HCT116 (cell line): ENCODE results near the gene OR11H7. TPM values are rescaled to one million over a fixed set of nuclear protein-coding genes. Genes with fewer than 3 reads are reported as not detected.

Experiments used
- ATAC-seq: fragments of 200-7000 bp; cut with Tn5 transposase; 2 replicates; pipeline ENCODE4 v1.9.1; 2020; ENCODE audit warnings: mild to moderate bottlenecking, moderate library complexity
- BruUV-seq: library from RNA; stranded (reverse); fragments of 400-500 nt; replicated peaks from 2 replicates; lab custom pipeline; 2021; lab: Mats Ljungman, UMichigan
- CTCF ChIA-PET: fragments of 300-600 bp; sonication (Branson Sonifier 250); formaldehyde crosslinking; loops from one replicate; lab custom pipeline; 2021; ENCODE audit warnings: antibody characterized with exemption; lab: Charles Lee
- POLR2A ChIA-PET: fragments of 300-600, 350-600 bp; sonication (Branson Sonifier 250); formaldehyde crosslinking; loops from one replicate; lab custom pipeline; 2021; ENCODE audit warnings: antibody characterized with exemption; lab: Charles Lee
- RAD21 ChIA-PET, 2 experiments: fragments of 300-600 bp; sonication (Branson Sonifier 250); formaldehyde crosslinking; loops; one replicate each; lab custom pipeline; 2023; ENCODE audit warnings: low total read pairs in 2 of 2; ENCODE audit not compliant: uncharacterized antibody in 2 of 2, unreplicated experiment in 2 of 2, low non-redundant PET in 1 of 2; lab: Charles Lee
- DNase-seq: peaks from one replicate; pipeline ENCODE4 v3.0.0-alpha.2; 2010; ENCODE audit warnings: low read depth, low spot score
- H2AFZ ChIP-seq: fragments of 200-600 bp; shearing (Covaris generic), sonication (generic); 2 replicates; pipeline ENCODE4 v1.6.1; 2017; ENCODE audit warnings: low read depth, mixed run types, mixed read lengths, antibody characterized with exemption, low read length; ENCODE audit not compliant: poor library complexity, severe bottlenecking
- H3K27ac ChIP-seq: 2 replicates; pipeline ENCODE4 v1.5.1; 2012; ENCODE audit warnings: low read depth, low read length
- H3K27me3 ChIP-seq: fragments of 200-600 bp; sonication (generic); 2 replicates; pipeline ENCODE4 v1.6.1; 2016; ENCODE audit warnings: mixed run types, low read length, mixed read lengths; ENCODE audit not compliant: insufficient read depth
- H3K36me3 ChIP-seq, 2 experiments: fragments of 200-500 bp in 1 of 2; fragments of 200-600 bp in 1 of 2; sonication (Bioruptor generic) in 1 of 2; sonication (generic) in 1 of 2; 2 replicates each; pipeline versions ENCODE4 v1.5.1 to v1.6.1; 2014 to 2016; ENCODE audit warnings: low read length in 2 of 2, inconsistent platforms in 1 of 2, mixed read lengths in 1 of 2, mixed run types in 1 of 2; ENCODE audit not compliant: insufficient read depth in 2 of 2, control insufficient read depth in 1 of 2
- H3K4me1 ChIP-seq, 2 experiments: fragments of 200-600 bp in 1 of 2; sonication (generic) in 1 of 2; 2 replicates each; pipeline versions ENCODE4 v1.5.1 to v1.6.1; 2012 to 2017; ENCODE audit warnings: low read length in 2 of 2, inconsistent platforms in 1 of 2, mild to moderate bottlenecking in 1 of 2, mixed read lengths in 1 of 2, mixed run types in 1 of 2, moderate library complexity in 1 of 2; ENCODE audit not compliant: insufficient read depth in 2 of 2, control insufficient read depth in 1 of 2
- H3K4me2 ChIP-seq: fragments of 200-600 bp; sonication (generic); 2 replicates; pipeline ENCODE4 v1.6.1; 2017; ENCODE audit warnings: mixed run types, low read length, mixed read lengths
- H3K4me3 ChIP-seq, 2 experiments: fragments of 200-600 bp in 1 of 2; sonication (generic) in 1 of 2; replicated peaks in 1 of 2; 2 replicates each; pipeline ENCODE4 v1.5.1; 2011 to 2016; ENCODE audit warnings: low read length in 2 of 2, control low read depth in 1 of 2, low read depth in 1 of 2, mild to moderate bottlenecking in 1 of 2, mixed read lengths in 1 of 2, mixed run types in 1 of 2
- H3K79me2 ChIP-seq: fragments of 200-600 bp; sonication (generic); 2 replicates; pipeline ENCODE4 v1.6.1; 2017; ENCODE audit warnings: mild to moderate bottlenecking, mixed run types, low read length, moderate library complexity, mixed read lengths; ENCODE audit not compliant: insufficient read depth
- H3K9ac ChIP-seq: fragments of 200-600 bp; sonication (generic); 2 replicates; pipeline ENCODE4 v1.6.1; 2016; ENCODE audit warnings: low read length, mixed read lengths
- H3K9me2 ChIP-seq: fragments of 200-600 bp; sonication (generic), shearing (Covaris generic); 2 replicates; pipeline ENCODE4 v1.6.1; 2017; ENCODE audit warnings: mixed run types, mild to moderate bottlenecking, moderate library complexity; ENCODE audit not compliant: insufficient read depth
- H3K9me3 ChIP-seq, 2 experiments: fragments of 200-500 bp in 1 of 2; fragments of 200-600 bp in 1 of 2; sonication (Bioruptor generic) in 1 of 2; sonication (generic) in 1 of 2; 2 replicates each; pipeline ENCODE4 v1.6.1; 2014 to 2017; ENCODE audit warnings: low read length in 2 of 2, mixed read lengths in 2 of 2, inconsistent platforms in 1 of 2, low read depth in 1 of 2, mild to moderate bottlenecking in 1 of 2, mixed run types in 1 of 2, moderate library complexity in 1 of 2; ENCODE audit not compliant: control insufficient read depth in 1 of 2, insufficient read depth in 1 of 2
- H4K20me1 ChIP-seq: fragments of 200-600 bp; sonication (generic), shearing (Covaris generic); 2 replicates; pipeline ENCODE4 v1.6.1; 2017; ENCODE audit warnings: mixed run types, mild to moderate bottlenecking, moderate library complexity; ENCODE audit not compliant: insufficient read depth
- CBX3 ChIP-seq: IDR thresholded peaks from 2 replicates; pipeline ENCODE4 v1.6.1; 2012; ENCODE audit warnings: low read depth
- CEBPB ChIP-seq: IDR thresholded peaks from 2 replicates; pipeline ENCODE4 v1.6.1; 2012; ENCODE audit warnings: low read depth
- EGR1 ChIP-seq: IDR thresholded peaks from 2 replicates; pipeline ENCODE4 v1.6.1; 2012; ENCODE audit warnings: low read depth
- ELF1 ChIP-seq: IDR thresholded peaks from 2 replicates; pipeline ENCODE4 v1.6.1; 2012; ENCODE audit warnings: low read depth, borderline replicate concordance
- EZH2 ChIP-seq: fragments of 200-600 bp; sonication (generic); IDR thresholded peaks from 2 replicates; pipeline ENCODE4 v1.6.1; 2017; ENCODE audit warnings: antibody characterized with exemption, mixed run types
- EZH2phosphoT487 ChIP-seq: fragments of 200-600 bp; IDR thresholded peaks from 2 replicates; pipeline ENCODE4 v1.6.1; 2018; ENCODE audit warnings: antibody characterized with exemption, borderline replicate concordance
- FOSL1 ChIP-seq: IDR thresholded peaks from 2 replicates; pipeline ENCODE4 v1.6.1; 2012; ENCODE audit warnings: low read depth
- JUND ChIP-seq: IDR thresholded peaks from 2 replicates; pipeline ENCODE4 v1.6.1; 2012
- POLR2A ChIP-seq: IDR thresholded peaks from 2 replicates; pipeline ENCODE4 v1.7.0; 2011; ENCODE audit warnings: borderline replicate concordance; ENCODE audit not compliant: insufficient read depth, insufficient read length; ENCODE audit errors: extremely low read depth
- POLR2AphosphoS5 ChIP-seq: IDR thresholded peaks from 2 replicates; pipeline ENCODE4 v1.6.1; 2011; ENCODE audit warnings: mild to moderate bottlenecking, low read depth, low read length, moderate library complexity
- SRF ChIP-seq: IDR thresholded peaks from 2 replicates; pipeline ENCODE4 v1.6.1; 2012; ENCODE audit warnings: low read depth
- TCF7L2 ChIP-seq: IDR thresholded peaks from 2 replicates; pipeline ENCODE4 v1.7.0; 2011; ENCODE audit warnings: borderline replicate concordance, inconsistent platforms; ENCODE audit not compliant: insufficient read depth, insufficient read length; ENCODE audit errors: extremely low read depth
- YY1 ChIP-seq: IDR thresholded peaks from 2 replicates; pipeline ENCODE4 v1.6.1; 2011; ENCODE audit warnings: low read length, low read depth, moderate library complexity, mild to moderate bottlenecking; ENCODE audit not compliant: insufficient replicate concordance; ENCODE audit errors: extremely low read depth
- ZFX ChIP-seq: fragments of 450-650 bp; IDR thresholded peaks from 2 replicates; pipeline ENCODE4 v1.6.1; 2017
- ZNF274 ChIP-seq: fragments of 200-500 bp; sonication (Bioruptor generic); IDR thresholded peaks from 2 replicates; pipeline ENCODE4 v1.6.1; 2014; ENCODE audit warnings: mild to moderate bottlenecking, low read depth, low read length, inconsistent platforms
- intact Hi-C: fragments of 100-400 bp; cut with micrococcal nuclease; formaldehyde crosslinking; loops from 2 replicates; pipeline ENCODE4 v1.10.0; 2022
- total RNA-seq: library from RNA; stranded (reverse); gene quantifications from one replicate; pipeline ENCODE4 v1.2.1, GENCODE V29; 2021; ENCODE audit not compliant: unreplicated experiment
- TF ChIP-seq, protein P1 (sequence below): IDR thresholded peaks from 2 replicates; pipeline ENCODE4 v1.6.1; 2012
- TF ChIP-seq, protein P2 (sequence below), 3 experiments: fragments of 200-600 bp in 1 of 3; sonication (generic) in 1 of 3; IDR thresholded peaks in 2 of 3; conservative IDR thresholded peaks in 1 of 3; 2 replicates each; pipeline ENCODE4 v1.5.1; 2012 to 2017; ENCODE audit warnings: low read depth in 2 of 3, low read length in 2 of 3, antibody characterized with exemption in 1 of 3, borderline replicate concordance in 1 of 3, control low read depth in 1 of 3, mild to moderate bottlenecking in 1 of 3, mixed read lengths in 1 of 3, mixed run types in 1 of 3, moderate library complexity in 1 of 3; ENCODE audit not compliant: insufficient read depth in 1 of 3
- TF ChIP-seq, protein P3 (sequence below): IDR thresholded peaks from 2 replicates; pipeline ENCODE4 v1.6.1; 2012
- TF ChIP-seq, protein P4 (sequence below): IDR thresholded peaks from 2 replicates; pipeline ENCODE4 v1.6.1; 2012; ENCODE audit warnings: low read depth
- TF ChIP-seq, protein P5 (sequence below): IDR thresholded peaks from 2 replicates; pipeline ENCODE4 v1.6.1; 2011; ENCODE audit warnings: mild to moderate bottlenecking, low read length, moderate library complexity; ENCODE audit not compliant: insufficient replicate concordance; ENCODE audit errors: extremely low read depth

OR11H7 gene
- total RNA-seq, 1 experiment from 2014 or later, result not detected

DNA sequence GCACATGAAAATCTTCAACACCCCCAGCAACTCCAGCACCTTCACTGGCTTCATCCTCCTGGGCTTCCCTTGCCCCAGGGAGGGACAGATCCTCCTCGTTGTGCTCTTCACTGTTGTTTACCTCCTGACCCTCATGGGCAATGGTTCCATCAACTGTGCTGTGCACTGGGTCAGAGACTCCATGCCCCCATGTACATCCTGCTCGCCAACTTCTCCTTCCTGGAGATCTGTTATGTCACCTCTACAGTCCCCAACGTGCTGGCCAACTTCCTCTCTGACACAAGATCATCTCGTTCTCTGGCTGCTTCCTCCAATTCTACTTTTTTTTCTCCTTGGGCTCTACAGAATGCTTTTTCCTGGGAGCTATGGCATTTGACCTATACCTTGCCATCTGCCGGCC lies 49.6 kb upstream of the OR11H7 start:
- ChIA-PET POLR2A (no interaction called here), RAD21 (no interaction called here), CTCF (no interaction called here)
- no peaks in the 10 kb centered on the region for H3K9me2 ChIP-seq
- H3K4me1 ChIP-seq, result no peaks in the 10 kb centered on the region
- H3K4me2 ChIP-seq, result no peak overlapping the region
- ATAC-seq (no peak), DNase-seq (no peak)
- no peak for TF ChIP-seq TCF7L2
- TF ChIP-seq EZH2, result no peak
- TF ChIP-seq FOSL1, result no peak
- TF ChIP-seq, protein P1, sequence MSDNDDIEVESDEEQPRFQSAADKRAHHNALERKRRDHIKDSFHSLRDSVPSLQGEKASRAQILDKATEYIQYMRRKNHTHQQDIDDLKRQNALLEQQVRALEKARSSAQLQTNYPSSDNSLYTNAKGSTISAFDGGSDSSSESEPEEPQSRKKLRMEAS, result no peak
- no peak for TF ChIP-seq ZFX
- no peak for TF ChIP-seq YY1
- TF ChIP-seq POLR2AphosphoS5, result no peak
- TF ChIP-seq, protein P2, sequence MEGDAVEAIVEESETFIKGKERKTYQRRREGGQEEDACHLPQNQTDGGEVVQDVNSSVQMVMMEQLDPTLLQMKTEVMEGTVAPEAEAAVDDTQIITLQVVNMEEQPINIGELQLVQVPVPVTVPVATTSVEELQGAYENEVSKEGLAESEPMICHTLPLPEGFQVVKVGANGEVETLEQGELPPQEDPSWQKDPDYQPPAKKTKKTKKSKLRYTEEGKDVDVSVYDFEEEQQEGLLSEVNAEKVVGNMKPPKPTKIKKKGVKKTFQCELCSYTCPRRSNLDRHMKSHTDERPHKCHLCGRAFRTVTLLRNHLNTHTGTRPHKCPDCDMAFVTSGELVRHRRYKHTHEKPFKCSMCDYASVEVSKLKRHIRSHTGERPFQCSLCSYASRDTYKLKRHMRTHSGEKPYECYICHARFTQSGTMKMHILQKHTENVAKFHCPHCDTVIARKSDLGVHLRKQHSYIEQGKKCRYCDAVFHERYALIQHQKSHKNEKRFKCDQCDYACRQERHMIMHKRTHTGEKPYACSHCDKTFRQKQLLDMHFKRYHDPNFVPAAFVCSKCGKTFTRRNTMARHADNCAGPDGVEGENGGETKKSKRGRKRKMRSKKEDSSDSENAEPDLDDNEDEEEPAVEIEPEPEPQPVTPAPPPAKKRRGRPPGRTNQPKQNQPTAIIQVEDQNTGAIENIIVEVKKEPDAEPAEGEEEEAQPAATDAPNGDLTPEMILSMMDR (IDR thresholded peaks at IDR 0.05 in 2 of 3, conservative IDR thresholded peaks at IDR 0.05 in 1 of 3; ENCODE audit: borderline replicate concordance in 1 of 3, insufficient read depth in 1 of 3, low read depth in 2 of 3, low read length in 2 of 3), result no peak
- TF ChIP-seq, protein P3, sequence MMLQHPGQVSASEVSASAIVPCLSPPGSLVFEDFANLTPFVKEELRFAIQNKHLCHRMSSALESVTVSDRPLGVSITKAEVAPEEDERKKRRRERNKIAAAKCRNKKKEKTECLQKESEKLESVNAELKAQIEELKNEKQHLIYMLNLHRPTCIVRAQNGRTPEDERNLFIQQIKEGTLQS, result no peak
- no peak for TF ChIP-seq SRF
- no peak for TF ChIP-seq CEBPB
- TF ChIP-seq JUND, result no peak
- TF ChIP-seq POLR2A, result no peak
- TF ChIP-seq, protein P4, sequence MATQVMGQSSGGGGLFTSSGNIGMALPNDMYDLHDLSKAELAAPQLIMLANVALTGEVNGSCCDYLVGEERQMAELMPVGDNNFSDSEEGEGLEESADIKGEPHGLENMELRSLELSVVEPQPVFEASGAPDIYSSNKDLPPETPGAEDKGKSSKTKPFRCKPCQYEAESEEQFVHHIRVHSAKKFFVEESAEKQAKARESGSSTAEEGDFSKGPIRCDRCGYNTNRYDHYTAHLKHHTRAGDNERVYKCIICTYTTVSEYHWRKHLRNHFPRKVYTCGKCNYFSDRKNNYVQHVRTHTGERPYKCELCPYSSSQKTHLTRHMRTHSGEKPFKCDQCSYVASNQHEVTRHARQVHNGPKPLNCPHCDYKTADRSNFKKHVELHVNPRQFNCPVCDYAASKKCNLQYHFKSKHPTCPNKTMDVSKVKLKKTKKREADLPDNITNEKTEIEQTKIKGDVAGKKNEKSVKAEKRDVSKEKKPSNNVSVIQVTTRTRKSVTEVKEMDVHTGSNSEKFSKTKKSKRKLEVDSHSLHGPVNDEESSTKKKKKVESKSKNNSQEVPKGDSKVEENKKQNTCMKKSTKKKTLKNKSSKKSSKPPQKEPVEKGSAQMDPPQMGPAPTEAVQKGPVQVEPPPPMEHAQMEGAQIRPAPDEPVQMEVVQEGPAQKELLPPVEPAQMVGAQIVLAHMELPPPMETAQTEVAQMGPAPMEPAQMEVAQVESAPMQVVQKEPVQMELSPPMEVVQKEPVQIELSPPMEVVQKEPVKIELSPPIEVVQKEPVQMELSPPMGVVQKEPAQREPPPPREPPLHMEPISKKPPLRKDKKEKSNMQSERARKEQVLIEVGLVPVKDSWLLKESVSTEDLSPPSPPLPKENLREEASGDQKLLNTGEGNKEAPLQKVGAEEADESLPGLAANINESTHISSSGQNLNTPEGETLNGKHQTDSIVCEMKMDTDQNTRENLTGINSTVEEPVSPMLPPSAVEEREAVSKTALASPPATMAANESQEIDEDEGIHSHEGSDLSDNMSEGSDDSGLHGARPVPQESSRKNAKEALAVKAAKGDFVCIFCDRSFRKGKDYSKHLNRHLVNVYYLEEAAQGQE, result no peak
- no peak for TF ChIP-seq EGR1
- no peak for TF ChIP-seq EZH2phosphoT487
- TF ChIP-seq CBX3, result no peak
- TF ChIP-seq ZNF274, result no peak
- TF ChIP-seq, protein P5, sequence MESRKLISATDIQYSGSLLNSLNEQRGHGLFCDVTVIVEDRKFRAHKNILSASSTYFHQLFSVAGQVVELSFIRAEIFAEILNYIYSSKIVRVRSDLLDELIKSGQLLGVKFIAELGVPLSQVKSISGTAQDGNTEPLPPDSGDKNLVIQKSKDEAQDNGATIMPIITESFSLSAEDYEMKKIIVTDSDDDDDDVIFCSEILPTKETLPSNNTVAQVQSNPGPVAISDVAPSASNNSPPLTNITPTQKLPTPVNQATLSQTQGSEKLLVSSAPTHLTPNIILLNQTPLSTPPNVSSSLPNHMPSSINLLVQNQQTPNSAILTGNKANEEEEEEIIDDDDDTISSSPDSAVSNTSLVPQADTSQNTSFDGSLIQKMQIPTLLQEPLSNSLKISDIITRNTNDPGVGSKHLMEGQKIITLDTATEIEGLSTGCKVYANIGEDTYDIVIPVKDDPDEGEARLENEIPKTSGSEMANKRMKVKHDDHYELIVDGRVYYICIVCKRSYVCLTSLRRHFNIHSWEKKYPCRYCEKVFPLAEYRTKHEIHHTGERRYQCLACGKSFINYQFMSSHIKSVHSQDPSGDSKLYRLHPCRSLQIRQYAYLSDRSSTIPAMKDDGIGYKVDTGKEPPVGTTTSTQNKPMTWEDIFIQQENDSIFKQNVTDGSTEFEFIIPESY, result no peak
- no peak for TF ChIP-seq ELF1
- H2AFZ ChIP-seq, result no peak overlapping the region
- H3K79me2 ChIP-seq, result no peaks in the 10 kb centered on the region
- H3K9me3 ChIP-seq, result no peaks in the 10 kb centered on the region
- BruUV-seq, result no TSS peak
- H3K4me3 ChIP-seq, result no peak overlapping the region
- no peak overlapping the region for H3K9ac ChIP-seq
- H3K36me3 ChIP-seq, result no peaks in the 10 kb centered on the region
- intact Hi-C loops, result no loop called here
- no peak overlapping the region for H3K27ac ChIP-seq
- H3K27me3 ChIP-seq, result no peaks in the 10 kb centered on the region
- no peaks in the 10 kb centered on the region; the same call in 1 of the 2 replicates for H4K20me1 ChIP-seq
